Loucy (cell line): ENCODE measurements around the gene CDKL1.

Experiments
- H2AFZ ChIP-seq: fragments of 200-600 bp; sonication (generic); 2 replicates; pipeline ENCODE4 v1.6.0; 2016; ENCODE audit warnings: antibody characterized with exemption, mild to moderate bottlenecking, low read length, moderate library complexity
- H3F3A ChIP-seq: fragments of 200-600 bp; 2 replicates; pipeline ENCODE4 v1.6.0; 2016; ENCODE audit warnings: antibody characterized with exemption, low read depth, mild to moderate bottlenecking
- H3K27me3 ChIP-seq: fragments of 200-600 bp; sonication (generic); 2 replicates; pipeline ENCODE4 v1.6.1; 2014; ENCODE audit warnings: low read length, mild to moderate bottlenecking; ENCODE audit not compliant: insufficient read depth, poor library complexity, severe bottlenecking
- H3K36me3 ChIP-seq: fragments of 200-600 bp; sonication (generic); 2 replicates; pipeline ENCODE4 v1.6.1; 2016; ENCODE audit warnings: low read length; ENCODE audit not compliant: insufficient read depth
- H3K4me1 ChIP-seq: fragments of 200-600 bp; sonication (generic); 2 replicates; pipeline ENCODE4 v1.5.1; 2014; ENCODE audit warnings: low read length, mild to moderate bottlenecking; ENCODE audit not compliant: insufficient read depth, poor library complexity, severe bottlenecking
- H3K4me2 ChIP-seq: fragments of 200-600 bp; sonication (generic); 2 replicates; pipeline ENCODE4 v1.6.0; 2014; ENCODE audit warnings: antibody characterized with exemption, low read length, low read depth, mild to moderate bottlenecking; ENCODE audit not compliant: poor library complexity, severe bottlenecking
- H3K4me3 ChIP-seq: fragments of 200-600 bp; sonication (generic); 2 replicates; pipeline ENCODE4 v1.5.1; 2014; ENCODE audit warnings: low read length, mild to moderate bottlenecking, mixed read lengths; ENCODE audit not compliant: poor library complexity, severe bottlenecking
- H3K79me2 ChIP-seq: fragments of 200-600 bp; sonication (generic); 2 replicates; pipeline ENCODE4 v1.6.1; 2014; ENCODE audit warnings: low read length; ENCODE audit not compliant: insufficient read depth
- H3K9ac ChIP-seq: fragments of 200-600 bp; sonication (generic); 2 replicates; pipeline ENCODE4 v1.6.0; 2014; ENCODE audit warnings: mild to moderate bottlenecking, low read depth, low read length, moderate library complexity; ENCODE audit not compliant: poor library complexity, severe bottlenecking
- H3K9me2 ChIP-seq: fragments of 200-600 bp; sonication (generic); replicated peaks from 2 replicates; pipeline ENCODE4 v1.6.1; 2016; ENCODE audit warnings: low read depth, low read length, mixed read lengths
- H3K9me3 ChIP-seq: fragments of 200-600 bp; sonication (generic); 2 replicates; pipeline ENCODE4 v1.6.1; 2014; ENCODE audit warnings: mild to moderate bottlenecking, antibody characterized with exemption, low read length, low read depth; ENCODE audit not compliant: insufficient read depth
- H4K20me1 ChIP-seq: fragments of 200-600 bp; sonication (generic); 2 replicates; pipeline ENCODE4 v1.6.0; 2014; ENCODE audit warnings: antibody characterized with exemption, low read length, mild to moderate bottlenecking; ENCODE audit not compliant: insufficient read depth, poor library complexity, severe bottlenecking
- EZH2phosphoT487 ChIP-seq: fragments of 200-600 bp; IDR thresholded peaks from 2 replicates; pipeline ENCODE4 v1.6.1; 2018; ENCODE audit warnings: antibody characterized with exemption, mild to moderate bottlenecking, moderate library complexity, borderline replicate concordance
- TF ChIP-seq, protein P1 (sequence below): fragments of 200-600 bp; sonication (generic); conservative IDR thresholded peaks from 2 replicates; pipeline ENCODE4 v1.5.1; 2014; ENCODE audit warnings: mild to moderate bottlenecking, antibody characterized with exemption, low read length

Gene CDKL1

DNA sequence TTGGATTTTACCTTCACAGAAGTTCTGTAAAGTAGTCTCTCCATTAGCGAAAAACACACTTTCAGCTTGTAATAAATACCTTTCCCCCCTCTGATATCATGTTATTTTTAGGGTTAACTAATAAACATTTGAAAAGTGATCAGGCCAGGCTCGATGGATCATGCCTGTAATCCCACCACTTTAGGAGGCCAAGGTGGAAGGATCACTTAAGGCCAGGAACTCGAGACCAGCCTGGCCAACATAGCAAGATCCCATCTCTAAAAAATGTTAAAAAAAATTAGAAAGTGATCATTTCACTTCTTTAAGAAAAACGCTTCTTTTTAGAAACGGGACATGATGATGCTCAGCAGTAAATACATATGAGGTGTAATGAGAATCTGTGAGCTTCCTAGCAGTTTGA is 2.0 kb downstream of the CDKL1 start:
- no peaks in the 10 kb centered on the region for H3K79me2 ChIP-seq
- no peaks in the 10 kb centered on the region for H3K36me3 ChIP-seq
- H3K4me3 ChIP-seq = no peak overlapping the region
- no peaks in the 10 kb centered on the region for H3K27me3 ChIP-seq
- no peaks in the 10 kb centered on the region for H3K9me3 ChIP-seq
- no peak overlapping the region for H2AFZ ChIP-seq
- H3K9ac ChIP-seq = no peak overlapping the region
- peaks cover 6% of the 10 kb centered on the region; the same call in 1 of the 2 replicates for H3F3A ChIP-seq
- no peaks in the 10 kb centered on the region for H3K9me2 ChIP-seq
- H4K20me1 ChIP-seq = no peaks in the 10 kb centered on the region
- TF ChIP-seq EZH2phosphoT487 = no peak
- TF ChIP-seq, protein P1, sequence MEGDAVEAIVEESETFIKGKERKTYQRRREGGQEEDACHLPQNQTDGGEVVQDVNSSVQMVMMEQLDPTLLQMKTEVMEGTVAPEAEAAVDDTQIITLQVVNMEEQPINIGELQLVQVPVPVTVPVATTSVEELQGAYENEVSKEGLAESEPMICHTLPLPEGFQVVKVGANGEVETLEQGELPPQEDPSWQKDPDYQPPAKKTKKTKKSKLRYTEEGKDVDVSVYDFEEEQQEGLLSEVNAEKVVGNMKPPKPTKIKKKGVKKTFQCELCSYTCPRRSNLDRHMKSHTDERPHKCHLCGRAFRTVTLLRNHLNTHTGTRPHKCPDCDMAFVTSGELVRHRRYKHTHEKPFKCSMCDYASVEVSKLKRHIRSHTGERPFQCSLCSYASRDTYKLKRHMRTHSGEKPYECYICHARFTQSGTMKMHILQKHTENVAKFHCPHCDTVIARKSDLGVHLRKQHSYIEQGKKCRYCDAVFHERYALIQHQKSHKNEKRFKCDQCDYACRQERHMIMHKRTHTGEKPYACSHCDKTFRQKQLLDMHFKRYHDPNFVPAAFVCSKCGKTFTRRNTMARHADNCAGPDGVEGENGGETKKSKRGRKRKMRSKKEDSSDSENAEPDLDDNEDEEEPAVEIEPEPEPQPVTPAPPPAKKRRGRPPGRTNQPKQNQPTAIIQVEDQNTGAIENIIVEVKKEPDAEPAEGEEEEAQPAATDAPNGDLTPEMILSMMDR = no peak
- no peak overlapping the region for H3K4me2 ChIP-seq
- peaks cover 48% of the 10 kb centered on the region for H3K4me1 ChIP-seq

DNA sequence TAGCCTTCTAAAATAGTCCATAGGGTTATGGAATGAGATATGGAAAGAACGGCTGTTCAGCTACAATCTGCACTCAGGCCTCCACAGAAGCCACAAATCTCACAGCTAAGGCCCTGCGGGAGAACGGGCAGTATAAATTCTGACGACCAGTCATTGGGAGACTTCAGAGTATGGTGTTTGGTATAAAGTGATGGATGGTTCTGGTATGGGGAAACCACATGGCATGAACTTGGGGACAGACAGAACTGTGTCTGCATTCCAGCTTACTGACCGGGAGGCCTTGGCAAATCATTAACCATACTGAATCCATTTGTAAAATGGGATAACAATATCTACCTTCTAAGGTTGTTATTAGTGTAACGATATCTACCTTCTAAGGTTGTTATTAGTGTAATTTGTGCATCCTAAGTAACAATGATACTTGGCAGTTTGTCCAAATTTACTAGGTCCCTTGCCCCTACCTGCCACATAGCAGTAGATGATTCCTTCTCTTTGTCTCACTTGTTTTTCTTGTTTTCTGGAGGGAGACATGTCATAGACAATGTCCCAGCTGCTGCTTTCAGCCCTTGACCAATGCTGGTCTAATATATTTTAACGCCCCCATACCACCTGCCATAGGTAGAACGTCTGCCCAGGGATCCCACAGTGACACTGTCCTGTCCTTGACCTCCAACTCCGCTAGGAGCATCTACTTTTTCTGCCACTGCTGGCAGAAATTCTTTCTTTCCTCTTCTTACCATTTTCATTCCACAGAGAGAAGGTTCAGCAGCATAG is 6.8 kb downstream of the CDKL1 start:
- Histone ChIP-seq H2AFZ (no peak overlapping the region), H3K4me1 (peaks cover 46% of the 10 kb centered on the region), H4K20me1 (no peaks in the 10 kb centered on the region), H3F3A (no peaks in the 10 kb centered on the region), H3K27me3 (no peaks in the 10 kb centered on the region), H3K9ac (no peak overlapping the region), H3K9me3 (no peaks in the 10 kb centered on the region), H3K79me2 (no peaks in the 10 kb centered on the region), H3K4me2 (no peak overlapping the region), H3K36me3 (no peaks in the 10 kb centered on the region), H3K4me3 (no peak overlapping the region), H3K9me2 (no peaks in the 10 kb centered on the region)
- TF ChIP-seq, protein P1 = no peak
- no peak for TF ChIP-seq EZH2phosphoT487

DNA sequence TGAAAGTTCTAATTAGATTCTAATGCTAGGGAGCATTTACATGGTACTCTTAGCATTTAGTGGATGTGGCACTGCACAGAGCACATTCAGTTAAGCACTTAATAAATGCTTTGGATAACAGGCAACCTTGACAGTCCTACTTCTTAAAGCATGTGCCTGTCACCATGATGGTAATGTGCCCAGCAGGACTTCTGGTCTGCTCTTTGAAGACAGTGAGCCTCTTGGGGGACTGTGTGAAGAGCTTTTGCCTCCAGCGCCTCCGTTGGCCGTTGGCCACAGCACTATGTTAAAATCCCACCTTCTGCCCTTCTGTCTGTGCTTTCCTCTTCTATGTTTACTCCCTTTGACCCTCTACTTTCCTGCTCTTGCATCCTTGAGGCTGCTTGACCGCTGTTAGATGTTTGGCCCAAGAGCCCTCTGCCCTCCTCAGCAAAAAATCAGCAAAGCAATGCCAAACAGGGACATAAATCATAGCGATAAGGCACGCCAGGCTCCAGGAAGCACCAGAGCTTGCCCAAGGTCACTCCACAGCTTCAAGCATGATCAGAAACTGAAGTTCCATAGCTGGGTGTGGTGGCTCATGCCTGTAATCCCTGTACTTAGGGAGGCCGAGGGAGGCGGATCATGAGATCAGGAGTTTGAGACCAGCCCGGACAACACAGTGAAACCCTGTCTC is 8.3 kb downstream of the CDKL1 start:
- Histone ChIP-seq H3K9me3 (no peaks in the 10 kb centered on the region), H3K79me2 (no peaks in the 10 kb centered on the region), H3K4me3 (no peak overlapping the region), H3K9ac (no peak overlapping the region), H2AFZ (no peak overlapping the region), H3F3A (no peaks in the 10 kb centered on the region), H4K20me1 (no peaks in the 10 kb centered on the region), H3K36me3 (no peaks in the 10 kb centered on the region), H3K4me2 (no peak overlapping the region), H3K4me1 (peaks cover 37% of the 10 kb centered on the region), H3K9me2 (no peaks in the 10 kb centered on the region), H3K27me3 (no peaks in the 10 kb centered on the region)
- TF ChIP-seq, protein P1 = no peak; the same call in 1 of the 2 replicates
- TF ChIP-seq EZH2phosphoT487 = no peak
